WI38 (cell line): Measurements from ENCODE around the gene TNFSF8.

Source experiments
- H3K4me3 ChIP-seq: 2 replicates; pipeline ENCODE4 v1.5.1; 2011; ENCODE audit warnings: low read depth, mild to moderate bottlenecking, control low read depth, low read length
- TF ChIP-seq, protein P1 (sequence below): IDR thresholded peaks from 2 replicates; pipeline ENCODE4 v1.5.1; 2012; ENCODE audit warnings: low read depth, mild to moderate bottlenecking, control low read depth, low read length

Gene TNFSF8

DNA sequence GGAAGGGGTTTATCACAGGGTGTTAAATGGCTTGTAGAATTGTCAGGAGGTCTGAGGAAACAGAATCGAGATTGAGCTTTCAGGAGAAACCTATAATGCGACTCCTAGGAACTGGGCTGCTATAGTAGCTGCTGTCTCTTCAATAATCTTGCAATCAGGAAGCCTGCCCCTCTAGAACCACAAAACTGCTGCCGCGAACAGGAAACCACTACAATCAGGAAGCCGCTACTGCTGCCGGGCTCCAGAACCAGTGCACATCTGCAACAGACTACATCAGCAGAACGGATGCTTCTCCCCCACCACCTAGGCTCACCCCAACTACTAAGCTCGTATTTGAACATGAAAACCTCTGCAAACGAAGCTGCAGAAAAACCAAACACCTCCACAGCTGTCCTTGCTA lies 31.6 kb downstream of the TNFSF8 start:
- TF ChIP-seq, protein P1, sequence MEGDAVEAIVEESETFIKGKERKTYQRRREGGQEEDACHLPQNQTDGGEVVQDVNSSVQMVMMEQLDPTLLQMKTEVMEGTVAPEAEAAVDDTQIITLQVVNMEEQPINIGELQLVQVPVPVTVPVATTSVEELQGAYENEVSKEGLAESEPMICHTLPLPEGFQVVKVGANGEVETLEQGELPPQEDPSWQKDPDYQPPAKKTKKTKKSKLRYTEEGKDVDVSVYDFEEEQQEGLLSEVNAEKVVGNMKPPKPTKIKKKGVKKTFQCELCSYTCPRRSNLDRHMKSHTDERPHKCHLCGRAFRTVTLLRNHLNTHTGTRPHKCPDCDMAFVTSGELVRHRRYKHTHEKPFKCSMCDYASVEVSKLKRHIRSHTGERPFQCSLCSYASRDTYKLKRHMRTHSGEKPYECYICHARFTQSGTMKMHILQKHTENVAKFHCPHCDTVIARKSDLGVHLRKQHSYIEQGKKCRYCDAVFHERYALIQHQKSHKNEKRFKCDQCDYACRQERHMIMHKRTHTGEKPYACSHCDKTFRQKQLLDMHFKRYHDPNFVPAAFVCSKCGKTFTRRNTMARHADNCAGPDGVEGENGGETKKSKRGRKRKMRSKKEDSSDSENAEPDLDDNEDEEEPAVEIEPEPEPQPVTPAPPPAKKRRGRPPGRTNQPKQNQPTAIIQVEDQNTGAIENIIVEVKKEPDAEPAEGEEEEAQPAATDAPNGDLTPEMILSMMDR, result no peak
- no peak overlapping the region for H3K4me3 ChIP-seq

DNA sequence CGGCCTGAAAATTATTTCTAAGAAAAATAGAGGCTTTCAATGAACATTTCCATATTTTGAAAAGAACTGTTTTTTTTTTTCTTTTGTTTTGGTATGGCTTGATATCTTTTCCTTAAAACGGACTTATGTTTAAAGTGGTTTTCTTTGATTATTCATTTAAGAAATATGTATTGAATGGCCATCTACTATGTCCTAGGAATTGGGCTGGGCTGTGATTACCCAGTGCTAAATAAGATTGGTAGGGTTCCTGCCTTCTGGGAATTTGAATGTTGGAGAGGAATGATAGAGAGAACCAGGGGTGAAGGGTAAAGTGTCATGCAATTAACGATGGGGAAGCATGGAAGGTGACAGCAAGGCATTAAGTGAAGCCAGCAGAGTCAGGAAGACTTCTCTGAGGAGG lies 33.2 kb downstream of the TNFSF8 start:
- TF ChIP-seq, protein P1, result no peak
- no peak overlapping the region for H3K4me3 ChIP-seq

DNA sequence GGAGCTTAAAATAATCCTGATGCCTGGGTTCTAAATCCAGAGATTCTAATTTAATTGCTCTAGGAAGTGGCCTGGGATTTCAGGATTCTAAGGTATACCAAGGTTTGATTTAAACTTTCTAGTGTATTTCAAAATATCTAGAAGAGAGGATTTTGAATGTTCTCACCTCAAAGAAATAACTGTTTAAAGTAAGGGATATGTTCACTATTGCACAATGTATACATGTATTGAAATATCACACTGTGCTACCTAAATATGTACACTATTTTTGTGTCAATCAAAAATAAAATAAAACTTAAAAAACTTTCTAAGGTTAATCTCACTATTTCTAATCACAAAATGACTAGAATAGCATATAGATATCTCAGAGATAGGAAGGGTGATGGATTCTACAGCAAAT lies 34.0 kb downstream of the TNFSF8 start:
- TF ChIP-seq, protein P1, result no peak
- H3K4me3 ChIP-seq, result no peak overlapping the region

DNA sequence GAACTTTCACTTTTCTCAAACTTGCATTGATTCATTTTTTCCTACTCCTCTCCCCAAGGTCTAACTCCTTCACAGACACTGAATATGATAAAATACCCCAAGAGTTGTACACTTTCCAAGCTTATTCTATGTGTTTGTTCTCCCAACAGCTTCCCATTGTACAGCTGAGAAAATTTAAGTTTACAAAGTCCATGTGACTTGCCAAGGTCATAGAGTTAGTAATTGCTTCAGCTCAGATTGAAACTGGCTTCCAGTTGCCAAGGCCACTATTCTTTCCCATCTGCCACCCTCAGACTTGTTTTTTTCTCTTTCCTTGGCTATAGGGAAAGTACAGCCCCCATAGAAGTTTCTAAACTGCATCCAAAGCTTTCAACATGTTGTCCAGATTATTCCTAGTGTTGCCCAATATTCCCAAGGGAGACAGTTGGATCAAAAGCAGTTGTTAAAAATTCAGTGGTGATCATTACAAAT lies 34.8 kb downstream of the TNFSF8 start:
- no peak overlapping the region; the same call in 1 of the 2 replicates for H3K4me3 ChIP-seq
- TF ChIP-seq, protein P1, result no peak

DNA sequence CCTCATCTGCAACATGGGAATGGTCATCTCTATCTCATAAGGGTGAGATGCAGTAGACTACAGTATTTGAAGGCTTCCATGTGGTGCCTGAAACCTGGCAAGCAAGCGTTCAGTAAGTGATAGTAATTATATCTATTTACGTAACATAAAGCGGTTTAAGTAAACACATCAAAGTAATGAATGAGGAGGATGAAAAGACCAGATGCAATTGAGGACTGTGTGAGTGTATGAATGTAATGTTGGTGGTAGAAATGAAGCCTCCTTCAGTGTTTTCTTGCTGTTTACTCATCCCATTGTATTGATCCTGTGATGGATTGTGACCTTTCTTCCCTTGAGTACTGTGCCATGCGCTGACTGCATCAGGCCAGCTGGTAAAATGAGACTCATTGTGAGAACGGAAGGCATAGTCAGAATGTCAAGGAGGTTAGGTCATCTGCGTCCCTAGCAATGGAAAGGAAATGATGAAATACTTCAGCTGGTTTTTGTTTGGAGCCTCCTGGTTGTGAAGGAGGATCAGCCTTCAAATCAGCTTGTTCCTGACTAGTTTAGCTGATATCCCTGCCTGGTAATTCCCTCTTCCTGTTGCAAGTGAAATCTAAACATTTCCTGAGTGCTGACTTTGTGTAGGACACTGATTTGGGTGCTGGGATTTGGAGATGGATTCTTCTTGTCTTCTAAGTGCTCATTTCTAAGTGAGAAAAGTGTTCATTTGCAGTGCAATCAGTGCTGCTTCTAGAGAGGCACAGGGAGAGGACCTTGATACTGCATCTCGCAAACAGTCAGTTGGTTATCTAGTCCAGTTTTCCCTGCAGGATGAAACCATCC lies 35.6 kb downstream of the TNFSF8 start:
- H3K4me3 ChIP-seq, result peak overlapping the region; percentile 9; the same call in 1 of the 2 replicates
- TF ChIP-seq, protein P1, result no peak

DNA sequence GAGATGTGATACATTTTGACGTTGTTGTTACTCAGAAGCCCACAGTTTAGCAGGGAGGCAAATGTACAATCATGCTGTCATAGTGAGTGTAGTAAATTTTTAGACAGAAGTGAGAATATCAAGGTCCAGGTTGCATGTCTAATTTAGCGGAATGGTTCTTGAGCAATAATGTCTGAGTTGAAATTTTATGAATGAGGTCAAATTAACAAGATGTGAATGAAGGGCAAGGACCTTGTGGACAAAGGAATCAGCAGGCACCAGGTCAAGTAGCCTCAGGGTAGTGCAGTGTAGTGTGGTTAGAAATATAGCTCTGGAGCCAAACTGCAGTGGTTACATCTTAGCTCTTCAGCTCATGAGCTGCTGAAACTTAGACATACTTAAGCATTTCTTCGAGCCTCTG lies 36.2 kb downstream of the TNFSF8 start:
- no peak overlapping the region for H3K4me3 ChIP-seq
- TF ChIP-seq, protein P1, result no peak

DNA sequence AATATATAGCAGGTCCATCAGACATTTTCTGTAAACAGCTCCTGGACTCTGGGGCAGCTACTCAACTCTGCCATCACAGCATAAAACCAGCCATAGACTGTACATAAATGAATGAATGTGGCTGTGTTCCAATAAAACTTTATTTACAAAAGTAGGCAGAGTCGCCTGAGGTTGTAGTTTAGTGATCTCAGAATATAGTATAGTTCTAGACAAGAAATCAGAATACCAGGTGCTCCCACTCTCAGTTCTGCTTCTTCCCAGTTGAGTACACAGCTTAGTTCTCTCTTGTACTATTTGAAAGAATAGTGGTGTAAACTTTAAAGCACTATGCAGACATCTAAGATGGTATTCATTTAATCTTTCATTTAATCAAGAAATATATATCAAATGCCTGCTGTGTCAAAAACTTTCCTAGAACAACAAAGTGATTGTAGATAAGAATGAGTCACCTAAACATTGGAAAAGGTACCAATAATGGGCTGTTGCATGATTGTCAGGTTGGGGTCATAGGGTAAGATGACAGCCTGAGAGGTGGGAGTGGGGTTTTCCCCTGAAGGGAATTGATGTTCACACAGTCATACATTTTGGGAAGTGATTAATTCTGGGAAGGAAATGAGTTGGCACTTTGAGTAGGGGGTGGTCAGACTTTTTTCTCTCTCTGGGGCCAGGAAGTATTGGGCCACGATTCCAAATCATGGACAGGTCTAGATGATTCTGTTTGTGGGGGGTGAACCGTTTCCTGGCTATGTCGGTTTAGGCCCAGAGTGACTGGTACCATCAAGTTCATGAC lies 37.0 kb downstream of the TNFSF8 start:
- TF ChIP-seq, protein P1, result no peak
- no peak overlapping the region for H3K4me3 ChIP-seq
